ENCODE data around the gene IPO9. TPM values are rescaled to one million over a fixed set of nuclear protein-coding genes. Genes with fewer than 3 reads are reported as not detected.

Gene IPO9
- polyA plus RNA-seq, 1 donor (not counting 4 experiments of a cell fraction or from before 2014, with no cell fraction given), result 38.9 TPM

- H3K36me3 ChIP-seq (ENCODE audit: control insufficient read depth in 2 of 2, extremely low read depth in 1 of 2, insufficient read depth in 2 of 2, low read length in 2 of 2), result peaks cover 30 to 43% of the 10 kb centered on the region in 2 experiments
- no peaks in the 10 kb centered on the region for H4K20me1 ChIP-seq (ENCODE audit: control insufficient read depth, extremely low read depth, insufficient read depth, low read length)
- peaks cover 57% of the 10 kb centered on the region for H3K4me1 ChIP-seq (ENCODE audit: control insufficient read depth, extremely low read depth, insufficient read depth, low read length)
- no peak overlapping the region for H3K4me3 ChIP-seq (ENCODE audit: control insufficient read depth in 2 of 3, extremely low read depth in 1 of 3, insufficient read depth in 2 of 3, low read depth in 1 of 3, low read length in 3 of 3)
- H3K79me2 ChIP-seq (ENCODE audit: control insufficient read depth, insufficient read depth, low read length), result no peaks in the 10 kb centered on the region
- FAIRE-seq (no peak), DNase-seq (ENCODE audit: low read depth, low spot score) (no peak)
- dilution Hi-C loops (cut with MboI; ENCODE audit: extremely low pct_ligation_motif_present, low sequenced_read_pairs), result loop anchor here (25.0 kb wide), 1 partner anchor 220 kb away; no protein-coding TSS in a partner anchor
- H3K27ac ChIP-seq (ENCODE audit: control insufficient read depth, insufficient read depth, low read length), result no peak overlapping the region
- H3K9me3 ChIP-seq (ENCODE audit: control insufficient read depth, low read depth, low read length), result no peaks in the 10 kb centered on the region
- H3K4me2 ChIP-seq (ENCODE audit: control insufficient read depth, extremely low read depth, insufficient read depth, low read depth, low read length), result no peak overlapping the region
- no peak overlapping the region for H3K9ac ChIP-seq (ENCODE audit: control insufficient read depth, extremely low read depth, insufficient read depth, low read length)
- no peaks in the 10 kb centered on the region for H3K9me1 ChIP-seq (ENCODE audit: control insufficient read depth, extremely low read depth, insufficient read depth, low read length)
- H2AFZ ChIP-seq (ENCODE audit: control insufficient read depth, low read length), result no peak overlapping the region
- TF ChIP-seq EZH2 (IDR thresholded peaks at IDR 0.05; ENCODE audit: low read length) (no peak), CTCF (optimal IDR thresholded peaks at IDR 0.05 in 1 of 3, IDR thresholded peaks at IDR 0.05 in 1 of 3, conservative IDR thresholded peaks at IDR 0.05 in 1 of 3; ENCODE audit: extremely low read depth in 1 of 3, insufficient read depth in 2 of 3, low read length in 3 of 3) (no peak)
- no peaks in the 10 kb centered on the region for H3K27me3 ChIP-seq (ENCODE audit: control insufficient read depth, extremely low read depth, insufficient read depth, low read length)
Measured at GRCh38 chr1:201782353-201782752, 46.6 kb upstream of the IPO9 start.

DNA sequence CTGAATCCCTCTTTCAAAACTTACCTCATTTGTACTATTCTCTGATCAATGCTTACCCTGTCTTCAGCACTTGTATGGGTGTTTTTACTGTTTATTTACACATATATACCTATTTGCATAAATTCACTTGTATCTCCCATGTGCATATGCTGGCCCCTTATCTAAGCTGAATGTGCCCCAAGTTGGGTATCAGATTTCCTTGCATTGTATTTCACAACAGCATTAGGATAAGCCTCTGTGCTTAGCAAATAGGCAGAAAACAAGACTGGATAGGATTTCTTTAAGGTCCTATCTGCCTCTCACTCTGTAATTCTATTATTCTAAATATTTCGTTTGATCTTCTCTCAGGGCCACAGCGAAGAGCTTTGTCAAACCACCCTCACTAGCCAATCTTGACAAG is 45.9 kb upstream of the IPO9 start:
- no peak for TF ChIP-seq EZH2 (IDR thresholded peaks at IDR 0.05; ENCODE audit: low read length)
- TF ChIP-seq CTCF (optimal IDR thresholded peaks at IDR 0.05 in 1 of 3, IDR thresholded peaks at IDR 0.05 in 1 of 3, conservative IDR thresholded peaks at IDR 0.05 in 1 of 3; ENCODE audit: extremely low read depth in 1 of 3, insufficient read depth in 2 of 3, low read length in 3 of 3), result no peak
- Histone ChIP-seq H3K9ac (ENCODE audit: control insufficient read depth, extremely low read depth, insufficient read depth, low read length) (no peak overlapping the region), H3K79me2 (ENCODE audit: control insufficient read depth, insufficient read depth, low read length) (no peaks in the 10 kb centered on the region), H3K27me3 (ENCODE audit: control insufficient read depth, extremely low read depth, insufficient read depth, low read length) (no peaks in the 10 kb centered on the region), H3K4me2 (ENCODE audit: control insufficient read depth, extremely low read depth, insufficient read depth, low read depth, low read length) (no peak overlapping the region), H3K27ac (ENCODE audit: control insufficient read depth, insufficient read depth, low read length) (no peak overlapping the region), H3K9me1 (ENCODE audit: control insufficient read depth, extremely low read depth, insufficient read depth, low read length) (no peaks in the 10 kb centered on the region), H3K36me3 (ENCODE audit: control insufficient read depth in 2 of 2, extremely low read depth in 1 of 2, insufficient read depth in 2 of 2, low read length in 2 of 2) (peaks cover 34 to 50% of the 10 kb centered on the region in 2 experiments), H4K20me1 (ENCODE audit: control insufficient read depth, extremely low read depth, insufficient read depth, low read length) (no peaks in the 10 kb centered on the region), H2AFZ (ENCODE audit: control insufficient read depth, low read length) (no peak overlapping the region), H3K4me1 (ENCODE audit: control insufficient read depth, extremely low read depth, insufficient read depth, low read length) (peaks cover 51% of the 10 kb centered on the region), H3K4me3 (ENCODE audit: control insufficient read depth in 2 of 3, extremely low read depth in 1 of 3, insufficient read depth in 2 of 3, low read depth in 1 of 3, low read length in 3 of 3) (no peak overlapping the region), H3K9me3 (ENCODE audit: control insufficient read depth, low read depth, low read length) (no peaks in the 10 kb centered on the region)
- FAIRE-seq (no peak), DNase-seq (ENCODE audit: low read depth, low spot score) (no peak)
- dilution Hi-C loops (cut with MboI; ENCODE audit: extremely low pct_ligation_motif_present, low sequenced_read_pairs), result loop anchor here (25.0 kb wide), 1 partner anchor 221 kb away; no protein-coding TSS in a partner anchor
